SIG-M5 treated with dmso at 0.1 percent for 504 hours (cell line): Measurements from ENCODE around the gene FARSB.
A peak's percentile ranks its signal among the peaks of the same experiment; 100 is the strongest.
"Not testable (repeated sequence)": the region's sequence is repeated elsewhere in the genome, so short reads cannot be mapped to it uniquely, and the experiment has no call there.

Experiments
- DNase-seq: peaks from one replicate; lab custom pipeline; 2025; ENCODE audit not compliant: unreplicated experiment; lab: John Stamatoyannopoulos, UW

The FARSB gene

GRCh38 chr2:222655787-222656525 lies at the start of gene FARSB:
Gene FARSB, minus strand, starts transcription at chr2:222656092. Its CDS starts 19 bp downstream, at chr2:222656073.
- peak; percentile 95 for DNase-seq

- no peak for DNase-seq
Measured at GRCh38 chr2:222703886-222704285, 48.0 kb upstream of the FARSB start.

- no peak for DNase-seq
Measured at GRCh38 chr2:222703091-222703490, 47.2 kb upstream of the FARSB start.

- no peak for DNase-seq
Measured at GRCh38 chr2:222701721-222702131, 45.8 kb upstream of the FARSB start.

GRCh38 chr2:222701233-222701632 lies 45.3 kb upstream of the FARSB start:
- no peak for DNase-seq

- no peak for DNase-seq
Measured at GRCh38 chr2:222698276-222698675, 42.4 kb upstream of the FARSB start.

GRCh38 chr2:222693837-222694236 lies 37.9 kb upstream of the FARSB start:
- peak; percentile 37 for DNase-seq

GRCh38 chr2:222693413-222693812 lies 37.5 kb upstream of the FARSB start:
- DNase-seq: not testable (repeated sequence)

GRCh38 chr2:222690564-222691200 lies 34.8 kb upstream of the FARSB start:
- DNase-seq: peak; percentile 84

- no peak for DNase-seq
Measured at GRCh38 chr2:222689322-222689721, 33.4 kb upstream of the FARSB start.

GRCh38 chr2:222688917-222689316 lies 33.0 kb upstream of the FARSB start:
- DNase-seq: peak; percentile 17

GRCh38 chr2:222686086-222686750 lies 30.3 kb upstream of the FARSB start:
- no peak for DNase-seq

- no peak for DNase-seq
Measured at GRCh38 chr2:222683805-222684204, 27.9 kb upstream of the FARSB start.

- no peak for DNase-seq
Measured at GRCh38 chr2:222677981-222678380, 22.1 kb upstream of the FARSB start.

- no peak for DNase-seq
Measured at GRCh38 chr2:222673883-222674282, 18.0 kb upstream of the FARSB start.

GRCh38 chr2:222673273-222673672 lies 17.4 kb upstream of the FARSB start:
- DNase-seq: no peak

GRCh38 chr2:222672068-222672401 lies 16.1 kb upstream of the FARSB start:
- no peak for DNase-seq

- no peak for DNase-seq
Measured at GRCh38 chr2:222671259-222672067, 15.6 kb upstream of the FARSB start, which contains the start of gene MOGAT1. Gene MOGAT1, plus strand, starts transcription at chr2:222671658. Its CDS starts 128 bp downstream, at chr2:222671786.

GRCh38 chr2:222670191-222671038 lies 14.5 kb upstream of the FARSB start:
- no peak for DNase-seq

GRCh38 chr2:222669353-222669752 lies 13.5 kb upstream of the FARSB start:
- no peak for DNase-seq
